GM21717 (cell line): Measurements from ENCODE around the gene VKORC1L1.
"Not testable (repeated sequence)": the region's sequence is repeated elsewhere in the genome, so short reads cannot be mapped to it uniquely, and the experiment has no call there.

Experiments used
- ATAC-seq: cut with Tn5 transposase; IDR thresholded peaks from one replicate; pipeline ENCODE4 v1.9.1; 2021; ENCODE audit warnings: mild to moderate bottlenecking, moderate library complexity; ENCODE audit not compliant: unreplicated experiment

The VKORC1L1 gene

DNA sequence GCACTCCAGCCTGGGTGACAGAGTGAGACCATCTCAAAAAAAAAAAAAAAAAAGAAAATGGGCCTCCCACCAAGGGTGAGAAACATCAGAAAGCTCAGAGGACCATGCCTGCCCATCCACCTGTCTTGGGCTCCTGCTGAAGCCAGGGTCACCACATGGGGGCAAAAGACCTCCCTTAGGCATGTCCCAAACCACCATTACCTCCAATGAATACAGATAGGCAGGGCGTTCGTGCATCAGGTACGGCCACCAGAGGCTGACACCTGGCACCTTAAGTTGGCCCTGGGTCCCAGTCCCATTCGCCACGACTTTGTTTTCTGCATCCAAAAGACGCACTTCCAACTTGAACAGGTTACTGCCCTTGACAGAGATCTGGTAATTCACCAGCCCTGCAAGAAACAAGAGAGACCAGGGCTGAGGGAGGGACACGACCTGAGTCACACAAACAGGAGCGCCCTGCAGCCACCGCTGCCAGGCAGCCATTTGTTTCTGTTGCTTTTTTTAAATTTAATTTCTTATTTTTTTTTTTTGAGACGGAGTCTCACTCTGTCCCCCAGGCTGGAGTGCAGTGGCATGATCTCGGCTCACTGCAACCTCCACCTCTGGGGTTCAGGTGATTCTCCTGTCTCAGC, 103.1 kb downstream of the VKORC1L1 start:
- no peak for ATAC-seq

DNA sequence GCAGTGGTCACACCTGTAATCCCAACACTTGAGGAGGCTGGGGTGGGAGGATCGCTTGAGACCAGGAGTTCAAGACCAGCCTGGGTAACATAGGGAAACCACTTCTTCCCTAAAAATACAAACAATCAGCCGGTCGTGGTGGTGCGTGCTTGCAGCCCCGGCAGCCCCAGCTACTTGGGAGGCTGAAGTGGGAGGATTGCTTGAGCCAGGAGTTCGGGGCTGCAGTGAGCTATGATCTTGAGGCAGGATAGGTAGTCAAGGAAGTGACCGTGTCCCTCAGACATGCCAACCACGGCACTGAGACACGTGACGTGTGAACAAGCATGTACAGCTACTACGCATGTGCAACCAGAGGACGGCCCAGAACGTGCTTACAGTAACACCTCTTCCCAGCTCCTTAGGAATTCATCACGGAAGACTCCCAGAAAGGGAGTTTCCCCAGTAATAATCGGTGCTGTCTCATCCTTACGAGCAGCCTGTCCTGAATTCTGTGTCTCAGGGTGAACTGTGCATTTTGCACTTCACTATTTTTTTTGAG, 103.9 kb downstream of the VKORC1L1 start:
- ATAC-seq: no peak

DNA sequence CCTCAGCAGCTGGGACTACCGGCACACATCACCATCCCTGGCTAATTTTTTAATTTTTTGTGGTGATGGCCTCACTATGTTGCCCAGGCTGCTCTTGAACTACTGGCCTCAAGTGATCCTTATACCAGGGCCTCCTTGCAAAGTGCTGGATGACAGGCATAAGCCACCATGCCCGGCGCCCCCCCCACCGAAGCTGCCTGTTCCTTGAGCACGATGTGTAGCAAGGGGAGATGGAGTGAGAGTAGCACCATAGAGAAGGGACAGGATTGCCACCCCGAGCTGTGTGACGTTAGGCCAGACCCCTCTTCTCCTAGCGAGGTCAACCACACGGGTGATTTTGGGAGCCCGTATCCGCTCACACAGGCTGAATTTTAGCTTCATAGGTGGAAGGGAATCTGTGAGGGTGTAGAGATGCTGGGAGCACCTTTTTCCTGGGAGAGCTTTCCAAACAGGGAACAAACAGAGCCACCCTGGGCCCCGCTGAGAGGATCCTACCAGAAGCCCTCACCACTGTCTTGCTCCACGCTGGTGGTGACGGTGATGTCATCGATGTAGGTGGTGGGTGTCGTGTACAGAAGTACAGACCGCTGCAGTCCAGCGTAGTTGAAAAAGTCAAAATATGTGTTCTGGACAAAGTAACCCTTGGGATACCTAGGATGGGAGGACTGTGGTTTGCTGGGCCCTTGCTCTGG, 106.2 kb downstream of the VKORC1L1 start:
- ATAC-seq: no peak

DNA sequence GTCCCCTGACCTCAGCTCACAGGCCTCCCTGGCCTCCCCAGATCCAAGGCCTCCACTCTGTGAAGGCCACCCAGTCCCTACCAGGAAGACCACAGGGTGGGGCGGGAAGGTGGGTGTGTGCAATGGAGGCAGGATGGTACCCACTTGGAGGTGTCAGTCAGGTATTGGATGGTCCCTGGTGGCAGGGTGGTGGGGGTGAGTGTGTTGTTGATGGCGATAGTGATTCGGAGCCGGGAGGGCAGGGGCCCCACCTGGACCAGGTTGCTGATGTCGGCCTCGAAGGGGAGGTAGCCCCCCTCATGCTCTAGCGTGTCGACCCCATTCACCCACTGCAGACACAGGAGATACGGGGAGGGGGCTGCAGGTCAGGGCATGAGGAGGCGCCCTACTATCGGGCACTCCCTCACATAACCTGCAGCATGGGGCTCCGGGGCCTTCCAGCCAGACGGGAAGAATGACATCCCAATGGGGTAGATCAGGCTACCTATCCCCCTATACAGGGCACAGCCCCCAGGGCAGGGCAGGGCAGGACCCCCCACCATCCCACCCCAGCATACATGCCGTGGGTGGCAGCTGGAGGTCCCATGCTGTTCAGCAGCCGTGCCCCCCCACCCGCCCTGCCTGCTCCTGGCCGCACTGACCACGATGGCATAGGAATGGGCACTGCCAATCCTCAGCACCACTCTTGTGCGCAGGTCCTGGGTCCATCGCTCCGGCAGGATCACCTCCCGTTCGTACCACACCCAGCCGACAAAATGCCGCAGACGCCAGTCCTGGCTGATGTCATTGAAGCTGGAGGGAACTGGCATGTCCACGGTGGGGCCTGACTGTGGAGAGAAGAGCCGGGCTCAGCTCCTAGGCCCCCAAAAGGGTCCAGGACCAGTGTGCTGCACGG, 107.0 kb downstream of the VKORC1L1 start:
- no peak for ATAC-seq

- peak; percentile 69 for ATAC-seq
Measured at GRCh38 chr7:65980478-65981250, 107.8 kb downstream of the VKORC1L1 start.

DNA sequence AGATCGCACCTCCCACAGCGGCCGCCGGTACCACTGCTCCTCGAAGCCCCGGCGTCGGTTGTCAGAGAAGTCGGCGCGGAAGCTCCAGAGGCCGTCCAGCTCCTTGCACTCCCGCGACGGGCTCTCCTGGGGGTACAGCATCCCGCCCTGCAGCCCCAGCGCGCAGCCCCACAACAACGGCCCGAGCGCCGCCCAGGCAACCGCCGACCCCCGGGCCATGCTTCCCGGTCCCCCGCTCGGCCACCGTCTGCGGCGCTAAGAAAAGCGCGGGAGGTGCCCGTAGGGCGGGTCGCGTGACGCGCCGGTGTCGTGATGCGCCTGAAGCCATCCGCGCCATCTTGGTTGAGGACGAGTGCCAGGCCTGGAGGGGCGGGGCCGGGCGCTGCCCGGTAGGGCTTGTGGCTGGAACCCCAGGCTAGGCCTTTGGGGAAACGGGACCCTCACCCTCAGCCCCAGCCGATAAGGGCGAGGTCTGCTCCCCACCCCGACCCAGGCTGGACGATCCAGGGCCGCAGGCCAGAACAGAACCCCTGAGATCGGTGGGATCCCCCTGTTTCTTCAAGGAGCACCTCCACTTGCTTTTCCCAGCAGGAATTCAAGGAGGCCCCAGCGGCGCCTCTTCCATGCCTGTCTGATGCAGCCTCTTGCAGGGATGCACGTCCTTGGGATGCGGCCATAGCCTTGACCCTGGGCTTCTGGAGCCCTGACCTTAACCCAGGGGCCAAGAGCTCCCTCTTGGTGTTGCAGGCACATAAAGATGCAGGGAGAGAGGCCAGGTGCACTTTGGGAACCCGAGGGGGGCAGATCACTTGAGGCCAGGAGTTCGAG, 109.3 kb downstream of the VKORC1L1 start, which contains the start of gene GUSB:
TSS of gene GUSB (minus strand) at position 249 of the 828 bp plus-strand sequence. CDS start at position 219, 30 bp downstream.
- peak; percentile 83 for ATAC-seq

DNA sequence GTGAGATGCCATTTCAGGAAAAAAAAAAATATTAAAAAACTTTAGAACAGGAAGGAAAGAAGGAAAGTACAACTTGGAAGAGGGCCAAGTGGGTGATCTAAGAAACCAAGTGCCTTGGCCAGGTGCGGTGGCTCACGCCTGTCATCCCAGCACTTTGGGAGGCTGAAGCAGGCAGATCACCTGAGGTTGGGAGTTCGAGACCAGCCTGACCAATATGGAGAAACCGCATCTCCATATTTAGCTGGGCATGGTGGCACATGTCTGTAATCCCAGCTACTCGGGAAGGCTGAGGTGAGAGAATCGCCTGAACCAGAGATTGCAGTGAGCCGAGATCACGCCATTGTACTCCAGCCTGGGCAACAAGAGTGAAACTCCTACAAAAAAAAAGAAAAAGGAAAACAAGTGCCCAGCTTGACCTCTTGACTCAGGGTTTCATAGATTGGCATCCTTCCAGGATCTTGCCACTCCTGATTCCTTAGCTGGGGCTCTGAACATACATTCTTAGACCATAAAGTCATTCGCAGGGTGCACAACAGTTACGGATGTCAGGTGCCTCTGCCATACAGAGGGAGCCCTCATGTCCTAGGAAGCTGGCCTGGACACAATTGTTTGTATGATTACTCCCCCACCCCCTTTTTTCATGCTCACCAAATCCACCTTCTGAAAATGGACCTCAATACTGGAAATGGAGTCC, 111.2 kb downstream of the VKORC1L1 start:
- no peak for ATAC-seq

GRCh38 chr7:65988084-65988483, 115.2 kb downstream of the VKORC1L1 start:
- no peak for ATAC-seq

- ATAC-seq: not testable (repeated sequence)
Measured at GRCh38 chr7:65988503-65988902, 115.6 kb downstream of the VKORC1L1 start.

- no peak for ATAC-seq
Measured at GRCh38 chr7:65989694-65990080, 116.8 kb downstream of the VKORC1L1 start.

GRCh38 chr7:65991829-65992228, 119.0 kb downstream of the VKORC1L1 start:
- not testable (repeated sequence) for ATAC-seq

- no peak for ATAC-seq
Measured at GRCh38 chr7:65992526-65992925, 119.7 kb downstream of the VKORC1L1 start.

- not testable (repeated sequence) for ATAC-seq
Measured at GRCh38 chr7:65994984-65995383, 122.1 kb downstream of the VKORC1L1 start.

GRCh38 chr7:66000823-66001417, 128.0 kb downstream of the VKORC1L1 start:
- ATAC-seq: not testable (repeated sequence)

- ATAC-seq: not testable (repeated sequence)
Measured at GRCh38 chr7:66005115-66005671, 132.3 kb downstream of the VKORC1L1 start.

- no peak for ATAC-seq
Measured at GRCh38 chr7:66007232-66007631, 134.4 kb downstream of the VKORC1L1 start.
